WTC11 (cell line): ENCODE measurements around the gene GRK2. TPM values are rescaled to one million over a fixed set of nuclear protein-coding genes. Genes with fewer than 3 reads are reported as not detected.

ENCODE experiments used
- ATAC-seq: fragments of 200-7000 bp; cut with Tn5 transposase; 2 replicates; pipeline ENCODE4 v1.10.0; 2021; ENCODE audit warnings: mild to moderate bottlenecking, moderate library complexity
- CTCF ChIA-PET: fragments of 300-600 bp; sonication (Branson Sonifier 250); formaldehyde crosslinking; loops from one replicate; lab custom pipeline; 2021; ENCODE audit warnings: antibody characterized with exemption; lab: Charles Lee
- POLR2A ChIA-PET: fragments of 350-600 bp; sonication (Branson Sonifier 250); formaldehyde crosslinking; loops from one replicate; lab custom pipeline; 2021; ENCODE audit warnings: antibody characterized with exemption; lab: Charles Lee
- DNase-seq: peaks from one replicate; pipeline ENCODE4 v3.0.0; 2021; ENCODE audit warnings: low spot score
- H3K27ac Mint-ChIP-seq: 2 replicates; pipeline ENCODE4 v1.8.0; 2021; ENCODE audit warnings: mixed read lengths
- H3K27me3 Mint-ChIP-seq: 2 replicates; pipeline ENCODE4 v1.8.0; 2021; ENCODE audit warnings: low read depth, mild to moderate bottlenecking, moderate library complexity, mixed read lengths
- H3K36me3 Mint-ChIP-seq: 2 replicates; pipeline ENCODE4 v1.8.0; 2021; ENCODE audit warnings: mixed read lengths
- H3K4me1 Mint-ChIP-seq: 2 replicates; pipeline ENCODE4 v1.8.0; 2022; ENCODE audit warnings: mixed read lengths
- H3K4me3 Mint-ChIP-seq: 2 replicates; pipeline ENCODE4 v1.8.0; 2021; ENCODE audit warnings: mild to moderate bottlenecking, moderate library complexity, mixed read lengths
- H3K9me3 Mint-ChIP-seq: 2 replicates; pipeline ENCODE4 v1.8.0; 2021; ENCODE audit warnings: mixed read lengths
- ATF3 ChIP-seq: sonication (generic); formaldehyde crosslinking; conservative IDR thresholded peaks from 2 replicates; pipeline ENCODE4 v1.8.1; 2022; ENCODE audit warnings: mild to moderate bottlenecking, missing genetic modification reagents
- ELF4 ChIP-seq: sonication (generic); formaldehyde crosslinking; IDR thresholded peaks from 2 replicates; pipeline ENCODE4 v1.8.1; 2022; ENCODE audit warnings: low read depth, mild to moderate bottlenecking, moderate library complexity, missing genetic modification reagents
- ETV6 ChIP-seq: sonication (generic); formaldehyde crosslinking; IDR thresholded peaks from 2 replicates; pipeline ENCODE4 v1.8.1; 2022; ENCODE audit warnings: mild to moderate bottlenecking, missing genetic modification reagents
- HMGA2 ChIP-seq: fragments of 250-450 bp; sonication (Bioruptor Pico); IDR thresholded peaks from 2 replicates; pipeline ENCODE4 v1.4.0; 2021; ENCODE audit warnings: mild to moderate bottlenecking, moderate library complexity
- JUN ChIP-seq: sonication (generic); formaldehyde crosslinking; IDR thresholded peaks from 2 replicates; pipeline ENCODE4 v1.8.0; 2023; ENCODE audit warnings: mild to moderate bottlenecking, missing genetic modification reagents
- MAX ChIP-seq: sonication (generic); formaldehyde crosslinking; IDR thresholded peaks from 2 replicates; pipeline ENCODE4 v1.8.0; 2022; ENCODE audit warnings: mild to moderate bottlenecking, missing genetic modification reagents
- PRDM15 ChIP-seq: sonication (generic); formaldehyde crosslinking; IDR thresholded peaks from 2 replicates; pipeline ENCODE4 v1.8.0; 2022; ENCODE audit warnings: missing genetic modification reagents
- STAT6 ChIP-seq: sonication (generic); formaldehyde crosslinking; conservative IDR thresholded peaks from 2 replicates; pipeline ENCODE4 v1.8.1; 2023; ENCODE audit warnings: mild to moderate bottlenecking, low read depth, missing genetic modification reagents, moderate library complexity
- TCF7 ChIP-seq: sonication (generic); formaldehyde crosslinking; IDR thresholded peaks from 2 replicates; pipeline ENCODE4 v1.8.0; 2022; ENCODE audit warnings: mild to moderate bottlenecking, low read depth, missing genetic modification reagents, moderate library complexity
- TP53 ChIP-seq: sonication (generic); formaldehyde crosslinking; IDR thresholded peaks from 2 replicates; pipeline ENCODE4 v1.8.1; 2023; ENCODE audit warnings: mild to moderate bottlenecking, missing genetic modification reagents
- USF2 ChIP-seq: sonication (generic); formaldehyde crosslinking; IDR thresholded peaks from 2 replicates; pipeline ENCODE4 v1.8.1; 2023; ENCODE audit warnings: mild to moderate bottlenecking, missing genetic modification reagents, moderate library complexity
- ZNF138 ChIP-seq: sonication (generic); formaldehyde crosslinking; conservative IDR thresholded peaks from 2 replicates; pipeline ENCODE4 v1.8.1; 2022; ENCODE audit warnings: mild to moderate bottlenecking, moderate library complexity, missing genetic modification reagents
- ZNF317 ChIP-seq: sonication (generic); formaldehyde crosslinking; IDR thresholded peaks from 2 replicates; pipeline ENCODE4 v1.8.1; 2023; ENCODE audit warnings: low read depth, mild to moderate bottlenecking, moderate library complexity, missing genetic modification reagents, borderline replicate concordance
- ZNF396 ChIP-seq: fragments of 250-450 bp; sonication (Bioruptor Pico); IDR thresholded peaks from 2 replicates; pipeline ENCODE4 v1.8.0; 2021; ENCODE audit warnings: mild to moderate bottlenecking, moderate library complexity, borderline replicate concordance
- total RNA-seq: library from RNA; stranded (reverse); gene quantifications from 3 replicates; pipeline ENCODE4 v1.2.3, GENCODE V29; 2021

Gene GRK2
- total RNA-seq, 1 experiment from 2014 or later = 68.1 TPM

- DNase-seq = no peak
- Mint-ChIP-seq H3K27me3 (no peaks in the 10 kb centered on the region), H3K36me3 (peaks cover 93% of the 10 kb centered on the region), H3K4me1 (no peaks in the 10 kb centered on the region), H3K9me3 (no peaks in the 10 kb centered on the region), H3K27ac (no peak overlapping the region), H3K4me3 (no peak overlapping the region)
- TF ChIP-seq ZNF396 (CRISPR knock-in tag) (no peak), ELF4 (no peak), STAT6 (CRISPR knock-in tag) (no peak), PRDM15 (CRISPR knock-in tag) (no peak), TCF7 (CRISPR knock-in tag) (no peak), ZNF138 (CRISPR knock-in tag) (no peak), MAX (no peak), TP53 (CRISPR knock-in tag) (no peak), JUN (CRISPR knock-in tag) (no peak), ETV6 (CRISPR knock-in tag) (no peak), HMGA2 (CRISPR knock-in tag) (no peak), ATF3 (no peak), USF2 (CRISPR knock-in tag) (no peak)
- no peak for ATAC-seq
- ChIA-PET CTCF (no interaction called here), POLR2A (no interaction called here)
Measured at GRCh38 chr11:67248653-67249052, 17.6 kb upstream of the GRK2 start.

GRCh38 chr11:67250059-67251043, 15.9 kb upstream of the GRK2 start:
- H3K4me1 Mint-ChIP-seq = no peaks in the 10 kb centered on the region
- POLR2A ChIA-PET = no interaction called here
- H3K27me3 Mint-ChIP-seq = no peaks in the 10 kb centered on the region
- H3K36me3 Mint-ChIP-seq = peaks cover 94% of the 10 kb centered on the region
- CTCF ChIA-PET = interaction anchor here (1.1 to 1.8 kb wide), 2 partner anchors 12 to 67 kb away, joined by 3 to 6 read pairs; no protein-coding TSS in a partner anchor
- no peak overlapping the region for H3K27ac Mint-ChIP-seq
- ATAC-seq (no peak), DNase-seq (no peak)
- TF ChIP-seq ZNF317 (CRISPR knock-in tag) = no peak
- H3K4me3 Mint-ChIP-seq = no peak overlapping the region
- H3K9me3 Mint-ChIP-seq = no peaks in the 10 kb centered on the region
